ENCODE data around the gene RELA. TPM values are rescaled to one million over a fixed set of nuclear protein-coding genes. Genes with fewer than 3 reads are reported as not detected.

RELA gene
- total and polyA plus RNA-seq, 2 of the 13 experiments (the other 11 are each of a cell fraction or from before 2014, with no cell fraction given) = 21.4 to 40.5 TPM

DNA sequence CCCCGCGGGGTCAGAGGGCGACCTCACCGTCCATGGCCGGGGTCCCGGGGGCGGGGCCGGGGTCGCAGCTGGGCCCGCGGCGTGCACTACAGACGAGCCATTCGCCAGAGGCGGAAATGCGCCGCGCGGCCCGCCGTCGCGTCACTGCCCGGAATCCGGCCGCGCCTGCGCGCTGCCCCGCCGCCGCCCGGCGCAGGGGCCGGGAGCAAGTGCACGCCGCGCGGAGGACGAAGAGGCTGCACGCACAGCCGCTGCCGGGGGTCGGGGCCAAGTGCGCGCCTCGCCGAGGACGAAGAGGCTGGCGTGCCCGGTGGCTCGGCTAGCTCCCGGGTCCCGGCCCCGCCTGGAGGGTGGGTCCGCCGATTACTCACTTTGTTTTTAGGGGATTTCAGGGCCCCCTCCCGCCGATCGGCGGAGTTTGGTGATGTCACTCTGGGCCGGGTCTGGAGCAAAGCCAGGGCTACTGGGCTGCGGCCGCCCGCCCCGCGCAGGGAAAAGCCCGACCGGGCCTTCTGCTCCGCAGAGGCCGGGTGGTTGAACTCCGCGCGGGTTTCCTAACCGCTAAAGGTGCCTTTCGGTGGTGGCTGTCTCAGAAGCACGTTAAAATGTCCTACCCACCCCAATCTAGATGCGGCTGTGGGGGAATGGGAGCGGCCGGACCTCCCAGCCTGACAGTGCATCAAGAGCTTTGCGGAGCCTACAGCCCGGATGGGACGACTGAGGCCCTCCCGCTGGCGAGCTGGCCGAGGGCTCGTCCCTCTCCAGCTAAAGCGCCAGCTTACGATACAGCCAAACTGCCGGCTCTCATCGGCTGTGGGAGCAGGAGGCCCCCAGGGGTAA, at the start of gene RELA (continued):
- TF ChIP-seq ZNF724P (CRISPR knock-in tag; IDR thresholded peaks at IDR 0.05; ENCODE audit: borderline replicate concordance) (peak; percentile 67; the same call in 1 of the 2 replicates), ASH2L (IDR thresholded peaks at IDR 0.05; ENCODE audit: insufficient read length, low read depth, low read length) (peak; percentile 77), HCFC1 (IDR thresholded peaks at IDR 0.05; ENCODE audit: low read depth, low read length) (0 out of 2 replicates have a peak, but pooled peaks have one; percentile 38), AGO2 (optimal IDR thresholded peaks at IDR 0.05; ENCODE audit: low read depth, low read length) (peak; percentile 59), PTBP1 (IDR thresholded peaks at IDR 0.05; ENCODE audit: low read depth, low read length, poor library complexity, severe bottlenecking) (no peak), PCBP2 (optimal IDR thresholded peaks at IDR 0.05; ENCODE audit: low read depth, low read length, poor library complexity, severe bottlenecking) (no peak), RBFOX2 (IDR thresholded peaks at IDR 0.05; ENCODE audit: low read depth, low read length) (peak; percentile 86), TEAD2 (CRISPR knock-in tag; IDR thresholded peaks at IDR 0.05) (no peak), ZNF629 (CRISPR knock-in tag; conservative IDR thresholded peaks at IDR 0.05) (no peak), YEATS4 (CRISPR knock-in tag; IDR thresholded peaks at IDR 0.05; ENCODE audit: borderline replicate concordance) (peak; percentile 80)
- TF ChIP-seq, protein P1, sequence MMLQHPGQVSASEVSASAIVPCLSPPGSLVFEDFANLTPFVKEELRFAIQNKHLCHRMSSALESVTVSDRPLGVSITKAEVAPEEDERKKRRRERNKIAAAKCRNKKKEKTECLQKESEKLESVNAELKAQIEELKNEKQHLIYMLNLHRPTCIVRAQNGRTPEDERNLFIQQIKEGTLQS (CRISPR knock-in tag; IDR thresholded peaks at IDR 0.05) = no peak; the same call in 1 of the 2 replicates
- TF ChIP-seq, protein P2, sequence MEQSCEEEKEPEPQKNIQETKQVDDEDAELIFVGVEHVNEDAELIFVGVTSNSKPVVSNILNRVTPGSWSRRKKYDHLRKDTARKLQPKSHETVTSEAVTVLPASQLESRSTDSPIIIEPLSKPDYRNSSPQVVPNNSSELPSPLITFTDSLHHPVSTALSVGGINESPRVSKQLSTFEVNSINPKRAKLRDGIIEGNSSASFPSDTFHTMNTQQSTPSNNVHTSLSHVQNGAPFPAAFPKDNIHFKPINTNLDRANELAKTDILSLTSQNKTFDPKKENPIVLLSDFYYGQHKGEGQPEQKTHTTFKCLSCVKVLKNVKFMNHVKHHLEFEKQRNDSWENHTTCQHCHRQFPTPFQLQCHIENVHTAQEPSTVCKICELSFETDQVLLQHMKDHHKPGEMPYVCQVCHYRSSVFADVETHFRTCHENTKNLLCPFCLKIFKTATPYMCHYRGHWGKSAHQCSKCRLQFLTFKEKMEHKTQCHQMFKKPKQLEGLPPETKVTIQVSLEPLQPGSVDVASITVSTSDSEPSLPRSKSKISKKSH (CRISPR knock-in tag; IDR thresholded peaks at IDR 0.05; ENCODE audit: borderline replicate concordance) = peak; percentile 70; the same call in 1 of the 2 replicates
- TF ChIP-seq, protein P3, sequence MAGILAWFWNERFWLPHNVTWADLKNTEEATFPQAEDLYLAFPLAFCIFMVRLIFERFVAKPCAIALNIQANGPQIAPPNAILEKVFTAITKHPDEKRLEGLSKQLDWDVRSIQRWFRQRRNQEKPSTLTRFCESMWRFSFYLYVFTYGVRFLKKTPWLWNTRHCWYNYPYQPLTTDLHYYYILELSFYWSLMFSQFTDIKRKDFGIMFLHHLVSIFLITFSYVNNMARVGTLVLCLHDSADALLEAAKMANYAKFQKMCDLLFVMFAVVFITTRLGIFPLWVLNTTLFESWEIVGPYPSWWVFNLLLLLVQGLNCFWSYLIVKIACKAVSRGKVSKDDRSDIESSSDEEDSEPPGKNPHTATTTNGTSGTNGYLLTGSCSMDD (CRISPR knock-in tag; IDR thresholded peaks at IDR 0.05) = no peak
- TF ChIP-seq, protein P4, sequence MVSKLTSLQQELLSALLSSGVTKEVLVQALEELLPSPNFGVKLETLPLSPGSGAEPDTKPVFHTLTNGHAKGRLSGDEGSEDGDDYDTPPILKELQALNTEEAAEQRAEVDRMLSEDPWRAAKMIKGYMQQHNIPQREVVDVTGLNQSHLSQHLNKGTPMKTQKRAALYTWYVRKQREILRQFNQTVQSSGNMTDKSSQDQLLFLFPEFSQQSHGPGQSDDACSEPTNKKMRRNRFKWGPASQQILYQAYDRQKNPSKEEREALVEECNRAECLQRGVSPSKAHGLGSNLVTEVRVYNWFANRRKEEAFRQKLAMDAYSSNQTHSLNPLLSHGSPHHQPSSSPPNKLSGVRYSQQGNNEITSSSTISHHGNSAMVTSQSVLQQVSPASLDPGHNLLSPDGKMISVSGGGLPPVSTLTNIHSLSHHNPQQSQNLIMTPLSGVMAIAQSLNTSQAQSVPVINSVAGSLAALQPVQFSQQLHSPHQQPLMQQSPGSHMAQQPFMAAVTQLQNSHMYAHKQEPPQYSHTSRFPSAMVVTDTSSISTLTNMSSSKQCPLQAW (CRISPR knock-in tag; IDR thresholded peaks at IDR 0.05) = peak; percentile 33; the same call in 1 of the 2 replicates
- TF ChIP-seq, protein P5, sequence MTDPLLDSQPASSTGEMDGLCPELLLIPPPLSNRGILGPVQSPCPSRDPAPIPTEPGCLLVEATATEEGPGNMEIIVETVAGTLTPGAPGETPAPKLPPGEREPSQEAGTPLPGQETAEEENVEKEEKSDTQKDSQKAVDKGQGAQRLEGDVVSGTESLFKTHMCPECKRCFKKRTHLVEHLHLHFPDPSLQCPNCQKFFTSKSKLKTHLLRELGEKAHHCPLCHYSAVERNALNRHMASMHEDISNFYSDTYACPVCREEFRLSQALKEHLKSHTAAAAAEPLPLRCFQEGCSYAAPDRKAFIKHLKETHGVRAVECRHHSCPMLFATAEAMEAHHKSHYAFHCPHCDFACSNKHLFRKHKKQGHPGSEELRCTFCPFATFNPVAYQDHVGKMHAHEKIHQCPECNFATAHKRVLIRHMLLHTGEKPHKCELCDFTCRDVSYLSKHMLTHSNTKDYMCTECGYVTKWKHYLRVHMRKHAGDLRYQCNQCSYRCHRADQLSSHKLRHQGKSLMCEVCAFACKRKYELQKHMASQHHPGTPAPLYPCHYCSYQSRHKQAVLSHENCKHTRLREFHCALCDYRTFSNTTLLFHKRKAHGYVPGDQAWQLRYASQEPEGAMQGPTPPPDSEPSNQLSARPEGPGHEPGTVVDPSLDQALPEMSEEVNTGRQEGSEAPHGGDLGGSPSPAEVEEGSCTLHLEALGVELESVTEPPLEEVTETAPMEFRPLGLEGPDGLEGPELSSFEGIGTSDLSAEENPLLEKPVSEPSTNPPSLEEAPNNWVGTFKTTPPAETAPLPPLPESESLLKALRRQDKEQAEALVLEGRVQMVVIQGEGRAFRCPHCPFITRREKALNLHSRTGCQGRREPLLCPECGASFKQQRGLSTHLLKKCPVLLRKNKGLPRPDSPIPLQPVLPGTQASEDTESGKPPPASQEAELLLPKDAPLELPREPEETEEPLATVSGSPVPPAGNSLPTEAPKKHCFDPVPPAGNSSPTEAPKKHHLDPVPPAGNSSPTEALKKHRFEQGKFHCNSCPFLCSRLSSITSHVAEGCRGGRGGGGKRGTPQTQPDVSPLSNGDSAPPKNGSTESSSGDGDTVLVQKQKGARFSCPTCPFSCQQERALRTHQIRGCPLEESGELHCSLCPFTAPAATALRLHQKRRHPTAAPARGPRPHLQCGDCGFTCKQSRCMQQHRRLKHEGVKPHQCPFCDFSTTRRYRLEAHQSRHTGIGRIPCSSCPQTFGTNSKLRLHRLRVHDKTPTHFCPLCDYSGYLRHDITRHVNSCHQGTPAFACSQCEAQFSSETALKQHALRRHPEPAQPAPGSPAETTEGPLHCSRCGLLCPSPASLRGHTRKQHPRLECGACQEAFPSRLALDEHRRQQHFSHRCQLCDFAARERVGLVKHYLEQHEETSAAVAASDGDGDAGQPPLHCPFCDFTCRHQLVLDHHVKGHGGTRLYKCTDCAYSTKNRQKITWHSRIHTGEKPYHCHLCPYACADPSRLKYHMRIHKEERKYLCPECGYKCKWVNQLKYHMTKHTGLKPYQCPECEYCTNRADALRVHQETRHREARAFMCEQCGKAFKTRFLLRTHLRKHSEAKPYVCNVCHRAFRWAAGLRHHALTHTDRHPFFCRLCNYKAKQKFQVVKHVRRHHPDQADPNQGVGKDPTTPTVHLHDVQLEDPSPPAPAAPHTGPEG (CRISPR knock-in tag; IDR thresholded peaks at IDR 0.05) = peak; percentile 91
- TF ChIP-seq, protein P6, sequence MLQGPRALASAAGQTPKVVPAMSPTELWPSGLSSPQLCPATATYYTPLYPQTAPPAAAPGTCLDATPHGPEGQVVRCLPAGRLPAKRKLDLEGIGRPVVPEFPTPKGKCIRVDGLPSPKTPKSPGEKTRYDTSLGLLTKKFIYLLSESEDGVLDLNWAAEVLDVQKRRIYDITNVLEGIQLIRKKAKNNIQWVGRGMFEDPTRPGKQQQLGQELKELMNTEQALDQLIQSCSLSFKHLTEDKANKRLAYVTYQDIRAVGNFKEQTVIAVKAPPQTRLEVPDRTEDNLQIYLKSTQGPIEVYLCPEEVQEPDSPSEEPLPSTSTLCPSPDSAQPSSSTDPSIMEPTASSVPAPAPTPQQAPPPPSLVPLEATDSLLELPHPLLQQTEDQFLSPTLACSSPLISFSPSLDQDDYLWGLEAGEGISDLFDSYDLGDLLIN (CRISPR knock-in tag; IDR thresholded peaks at IDR 0.05; ENCODE audit: borderline replicate concordance) = no peak

Measured in HepG2 (cell line).